Hepatocyte (in vitro differentiated cells): Measurements from ENCODE around the gene CBARP.

ENCODE experiments used
- CTCF ChIP-seq: fragments of 200-600 bp; sonication (generic); IDR thresholded peaks from 2 replicates; pipeline ENCODE4 v1.5.1; 2016; ENCODE audit warnings: antibody characterized with exemption, mild to moderate bottlenecking; ENCODE audit not compliant: poor library complexity
- EZH2 ChIP-seq: fragments of 200-600 bp; sonication (generic); IDR thresholded peaks from 2 replicates; pipeline ENCODE4 v1.6.1; 2016; ENCODE audit warnings: antibody characterized with exemption, mild to moderate bottlenecking, borderline replicate concordance
- EZH2phosphoT487 ChIP-seq: fragments of 200-600 bp; sonication (generic); IDR thresholded peaks from one replicate; pipeline ENCODE4 v1.6.1; 2018; ENCODE audit warnings: antibody characterized with exemption, mild to moderate bottlenecking, low read depth, moderate library complexity; ENCODE audit not compliant: unreplicated experiment, severe bottlenecking

GRCh38 chr19:1234051-1234954, 3.5 kb downstream of the CBARP start:
- TF ChIP-seq CTCF, result no peak
- TF ChIP-seq EZH2phosphoT487, result no peak
- TF ChIP-seq EZH2, result no peak
